Activated CD8-positive, alpha-beta memory T cell treated with anti-CD3 and anti-CD28 coated beads, Interleukin-2, amount 50 U/mL, for 1 hour (primary cell): Measurements from ENCODE around the gene FDXACB1.

ENCODE experiments used
- DNase-seq: peaks from one replicate; pipeline ENCODE4 v3.0.0-alpha.2; 2020; ENCODE audit errors: extremely low read depth

Gene FDXACB1

GRCh38 chr11:111841370-111842053 is 37.5 kb downstream of the FDXACB1 start:
- DNase-seq = peak; percentile 62

- no peak for DNase-seq
Measured at GRCh38 chr11:111840143-111840542, 38.8 kb downstream of the FDXACB1 start.

- DNase-seq = no peak
Measured at GRCh38 chr11:111838054-111838453, 40.9 kb downstream of the FDXACB1 start.

GRCh38 chr11:111837366-111837891 is 41.5 kb downstream of the FDXACB1 start:
- no peak for DNase-seq

- no peak for DNase-seq
Measured at GRCh38 chr11:111836721-111837120, 42.2 kb downstream of the FDXACB1 start.

GRCh38 chr11:111836162-111836561 is 42.8 kb downstream of the FDXACB1 start:
- DNase-seq = no peak

GRCh38 chr11:111835665-111836064 is 43.3 kb downstream of the FDXACB1 start:
- DNase-seq = no peak

- no peak for DNase-seq
Measured at GRCh38 chr11:111834432-111835163, 44.4 kb downstream of the FDXACB1 start.

GRCh38 chr11:111833524-111833923 is 45.4 kb downstream of the FDXACB1 start:
- no peak for DNase-seq

- DNase-seq = no peak
Measured at GRCh38 chr11:111829185-111829968, 49.6 kb downstream of the FDXACB1 start.

- DNase-seq = no peak
Measured at GRCh38 chr11:111826322-111826950, 52.5 kb downstream of the FDXACB1 start.
